Measurements from ENCODE around the gene CEP55.
"Not testable (repeated sequence)": the region's sequence is repeated elsewhere in the genome, so short reads cannot be mapped to it uniquely, and the experiment has no call there.

The CEP55 gene

DNA sequence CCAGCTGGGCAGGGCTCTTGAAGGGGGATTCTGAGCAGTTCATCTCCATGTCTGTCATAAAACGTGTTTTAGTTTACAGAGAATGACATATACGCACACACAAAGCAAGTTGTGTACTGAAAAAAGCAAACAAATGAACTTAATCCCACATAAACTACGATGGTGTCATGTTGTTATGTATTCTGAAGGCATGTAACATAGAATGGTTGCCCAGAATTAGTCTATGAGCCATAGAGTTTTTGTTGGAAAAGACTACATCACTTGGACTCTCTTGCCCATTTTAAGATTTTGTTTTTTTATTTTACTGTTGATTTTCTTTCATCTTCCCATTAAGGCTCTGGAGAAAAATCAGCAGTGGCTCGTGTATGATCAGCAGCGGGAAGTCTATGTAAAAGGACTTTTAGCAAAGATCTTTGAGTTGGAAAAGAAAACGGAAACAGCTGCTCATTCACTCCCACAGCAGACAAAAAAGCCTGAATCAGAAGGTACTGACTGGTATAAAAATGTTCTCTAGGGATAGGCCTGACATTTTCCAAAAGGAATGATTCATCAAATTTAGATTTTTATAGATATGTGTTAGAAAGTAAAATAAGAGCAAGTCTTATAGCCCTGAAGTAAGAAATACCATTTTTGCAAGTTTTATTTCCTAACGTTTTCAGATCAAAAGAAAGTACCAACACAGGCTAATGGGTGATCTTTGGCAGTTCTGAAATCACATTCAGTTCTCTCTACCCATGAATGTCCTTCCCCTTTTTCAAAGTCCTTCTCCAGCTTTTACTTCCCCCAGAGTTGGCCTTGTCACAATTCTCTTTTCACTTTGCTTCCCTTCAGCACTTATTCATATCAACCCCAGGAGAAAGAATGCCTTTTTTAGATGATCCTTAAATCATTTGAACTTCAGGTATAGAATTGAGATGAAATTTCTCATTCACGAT, 18.9 kb downstream of the CEP55 start:
- Histone ChIP-seq H3K4me3 (ENCODE audit: low read length) (no peak overlapping the region), H3K9me3 (ENCODE audit: control insufficient read depth, low read depth, low read length) (no peaks in the 10 kb centered on the region), H3K4me1 (ENCODE audit: control insufficient read depth, low read depth, low read length) (no peaks in the 10 kb centered on the region), H3K36me3 (ENCODE audit: control insufficient read depth, low read depth, low read length) (peaks cover 50% of the 10 kb centered on the region), H3K9ac (ENCODE audit: low read length) (no peak overlapping the region), H3K27me3 (ENCODE audit: control insufficient read depth, insufficient read depth, low read length) (no peaks in the 10 kb centered on the region), H3K27ac (ENCODE audit: low read length) (no peak overlapping the region)

DNA sequence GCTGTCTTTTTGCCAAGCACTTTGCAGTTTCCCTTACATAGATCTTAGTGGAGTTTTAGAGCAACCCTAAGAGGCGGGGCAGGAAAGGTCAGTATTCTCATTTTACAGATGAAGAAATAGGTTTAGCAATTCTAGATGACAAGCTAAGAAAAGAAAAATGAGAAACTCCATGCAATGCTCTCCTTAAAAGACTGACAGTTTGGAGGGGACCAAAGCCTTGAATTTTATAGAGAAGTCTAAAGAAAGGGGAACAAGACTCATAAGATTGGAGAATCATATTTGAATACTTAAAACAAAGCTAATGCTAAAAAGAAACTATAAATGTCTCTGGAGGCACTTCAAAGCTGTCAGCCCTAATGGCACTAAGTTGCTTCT, 19.6 kb downstream of the CEP55 start:
- Histone ChIP-seq H3K36me3 (ENCODE audit: control insufficient read depth, low read depth, low read length) (peaks cover 53% of the 10 kb centered on the region), H3K27ac (ENCODE audit: low read length) (no peak overlapping the region), H3K9me3 (ENCODE audit: control insufficient read depth, low read depth, low read length) (peaks cover 3% of the 10 kb centered on the region), H3K9ac (ENCODE audit: low read length) (no peak overlapping the region), H3K4me3 (ENCODE audit: low read length) (no peak overlapping the region), H3K4me1 (ENCODE audit: control insufficient read depth, low read depth, low read length) (no peaks in the 10 kb centered on the region), H3K27me3 (ENCODE audit: control insufficient read depth, insufficient read depth, low read length) (no peaks in the 10 kb centered on the region)

DNA sequence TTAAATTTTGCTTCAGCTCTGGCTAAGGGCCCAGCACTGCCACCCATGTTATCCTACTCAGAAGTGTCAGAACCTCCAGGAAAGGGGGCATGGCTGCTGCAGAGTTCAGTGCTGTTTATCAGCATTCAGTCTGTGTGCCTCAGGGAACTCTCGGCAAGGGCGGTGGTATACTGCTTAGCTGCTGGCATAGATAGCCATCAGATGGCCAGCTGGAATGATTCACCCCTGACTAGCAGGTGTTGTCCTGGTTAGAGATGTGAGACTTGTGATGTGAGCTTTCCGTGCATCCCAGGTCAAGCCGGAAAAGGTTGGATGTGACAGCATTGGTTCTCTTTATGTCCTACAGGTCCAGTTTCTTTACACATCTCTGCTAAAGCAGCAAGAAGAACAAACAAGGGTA, 22.1 kb downstream of the CEP55 start:
- peaks cover 5% of the 10 kb centered on the region for H3K9me3 ChIP-seq (ENCODE audit: control insufficient read depth, low read depth, low read length)
- no peak overlapping the region for H3K9ac ChIP-seq (ENCODE audit: low read length)
- no peaks in the 10 kb centered on the region for H3K27me3 ChIP-seq (ENCODE audit: control insufficient read depth, insufficient read depth, low read length)
- no peaks in the 10 kb centered on the region for H3K4me1 ChIP-seq (ENCODE audit: control insufficient read depth, low read depth, low read length)
- H3K27ac ChIP-seq (ENCODE audit: low read length) = no peak overlapping the region
- H3K36me3 ChIP-seq (ENCODE audit: control insufficient read depth, low read depth, low read length) = peaks cover 55% of the 10 kb centered on the region
- H3K4me3 ChIP-seq (ENCODE audit: low read length) = no peak overlapping the region

DNA sequence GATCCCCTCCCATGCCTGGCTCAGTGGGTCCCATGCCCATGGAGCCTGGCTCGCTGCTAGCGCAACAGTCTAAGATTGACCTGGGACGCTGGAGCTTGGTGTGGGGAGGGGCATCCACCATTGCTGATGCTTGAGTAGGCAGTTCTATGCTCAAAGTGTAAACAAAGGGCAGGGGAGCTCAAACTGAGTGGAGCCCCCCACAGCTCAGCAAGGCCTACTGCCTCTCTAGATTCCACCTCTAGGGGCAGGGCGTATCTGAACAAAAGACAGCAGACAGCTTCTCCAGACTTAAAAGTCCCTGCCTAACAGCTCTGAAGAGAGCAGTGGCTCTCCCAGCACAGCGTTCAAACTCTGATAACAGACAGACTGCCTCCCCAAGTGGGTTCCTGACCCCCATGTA, 38.9 kb downstream of the CEP55 start:
- H3K4me1 ChIP-seq (ENCODE audit: control insufficient read depth, low read depth, low read length) = no peaks in the 10 kb centered on the region
- H3K4me3 ChIP-seq (ENCODE audit: low read length) = no peak overlapping the region
- no peaks in the 10 kb centered on the region for H3K27me3 ChIP-seq (ENCODE audit: control insufficient read depth, insufficient read depth, low read length)
- no peak overlapping the region for H3K27ac ChIP-seq (ENCODE audit: low read length)
- H3K36me3 ChIP-seq (ENCODE audit: control insufficient read depth, low read depth, low read length) = no peaks in the 10 kb centered on the region
- H3K9me3 ChIP-seq (ENCODE audit: control insufficient read depth, low read depth, low read length) = no peaks in the 10 kb centered on the region
- H3K9ac ChIP-seq (ENCODE audit: low read length) = no peak overlapping the region

DNA sequence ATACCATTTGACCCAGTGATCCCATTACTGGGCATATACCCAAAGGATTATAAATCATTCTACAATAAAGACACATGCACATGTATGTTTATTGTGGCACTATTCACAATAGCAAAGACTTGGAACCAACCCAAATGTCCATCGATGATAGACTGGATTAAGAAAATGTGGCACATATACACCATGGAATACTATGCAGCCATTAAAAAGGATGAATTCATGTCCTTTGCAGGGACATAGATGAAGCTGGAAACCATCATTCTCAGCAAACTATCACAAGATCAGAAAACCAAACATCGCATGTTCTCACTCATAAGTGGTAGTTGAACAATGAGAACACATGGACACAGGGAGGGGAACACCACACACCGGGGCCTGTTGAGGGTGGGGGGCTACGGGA, 44.5 kb downstream of the CEP55 start:
- H3K36me3 ChIP-seq (ENCODE audit: control insufficient read depth, low read depth, low read length); H3K4me1 ChIP-seq (ENCODE audit: control insufficient read depth, low read depth, low read length); H3K4me3 ChIP-seq (ENCODE audit: low read length); H3K9me3 ChIP-seq (ENCODE audit: control insufficient read depth, low read depth, low read length); H3K27ac ChIP-seq (ENCODE audit: low read length); H3K9ac ChIP-seq (ENCODE audit: low read length): not testable (repeated sequence)
- peaks cover 10% of the 10 kb centered on the region for H3K27me3 ChIP-seq (ENCODE audit: control insufficient read depth, insufficient read depth, low read length)

DNA sequence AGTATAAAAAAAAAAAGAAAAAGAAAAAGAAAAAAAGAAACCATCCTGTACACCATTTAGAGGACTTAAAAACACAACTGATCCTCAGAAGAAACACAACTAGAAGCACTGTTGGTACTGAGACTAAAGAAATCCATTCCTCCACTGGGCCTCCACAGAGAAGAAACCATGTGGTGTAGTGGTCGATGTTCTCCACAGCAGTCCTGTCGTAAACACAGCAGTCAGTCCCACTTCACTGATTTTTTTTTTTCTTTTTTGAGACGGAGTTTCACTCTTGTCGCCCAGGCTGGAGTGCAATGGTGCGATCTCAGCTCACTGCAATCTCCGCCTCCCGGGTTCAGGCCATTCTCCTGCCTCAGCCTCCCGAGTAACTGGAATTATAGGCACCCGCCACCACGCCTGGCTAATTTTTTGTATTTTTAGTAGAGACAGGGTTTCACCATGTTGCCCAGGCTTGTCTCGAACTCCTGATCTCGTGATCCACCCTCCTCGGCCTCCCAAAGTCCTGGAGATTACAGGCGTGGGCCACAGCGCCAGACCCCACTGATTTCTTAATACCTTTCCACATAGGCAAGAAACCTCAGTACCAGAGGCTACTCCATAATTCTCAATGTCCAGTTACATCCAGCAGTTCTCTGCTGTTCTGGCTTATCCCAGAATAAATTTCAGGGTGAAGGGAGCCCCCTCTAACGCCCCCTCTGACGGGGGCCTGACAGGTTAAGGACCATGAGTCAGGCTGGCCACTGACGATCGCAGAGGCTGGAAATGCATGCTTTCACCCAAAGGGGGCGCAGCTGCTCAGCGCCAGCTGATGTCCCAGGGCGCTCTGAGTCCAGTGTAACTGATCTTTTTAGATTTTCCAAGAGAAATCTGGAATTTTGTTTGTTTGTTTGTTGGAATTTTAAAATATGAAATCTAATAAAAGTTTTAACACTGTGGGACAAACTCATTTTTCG, 45.3 kb downstream of the CEP55 start:
- no peak overlapping the region for H3K4me3 ChIP-seq (ENCODE audit: low read length)
- H3K9ac ChIP-seq (ENCODE audit: low read length) = no peak overlapping the region

DNA sequence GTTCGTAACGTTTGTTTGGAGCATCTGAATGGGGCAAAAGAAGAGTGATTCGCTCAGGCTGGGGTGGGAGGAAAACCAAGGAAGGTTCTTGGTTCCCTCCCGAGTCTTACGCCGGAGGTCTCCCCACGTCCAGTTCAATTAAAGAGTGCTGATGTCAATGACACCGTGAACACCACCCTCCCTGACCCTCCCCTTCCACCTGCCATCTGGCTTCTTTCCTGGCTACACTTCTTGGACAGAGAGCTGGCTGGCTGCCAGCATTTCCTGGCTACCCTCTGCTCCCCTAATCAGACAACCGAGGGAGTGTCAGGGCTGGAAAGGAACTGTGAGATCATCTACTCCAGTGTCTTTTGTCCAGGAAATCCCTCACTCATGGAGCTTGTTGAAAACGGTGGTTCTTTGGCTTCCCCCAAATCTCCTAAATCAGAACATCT, 46.0 kb downstream of the CEP55 start:
- Histone ChIP-seq H3K36me3 (ENCODE audit: control insufficient read depth, low read depth, low read length) (no peaks in the 10 kb centered on the region), H3K27me3 (ENCODE audit: control insufficient read depth, insufficient read depth, low read length) (peaks cover 10% of the 10 kb centered on the region), H3K4me3 (ENCODE audit: low read length) (no peak overlapping the region), H3K27ac (ENCODE audit: low read length) (no peak overlapping the region), H3K9me3 (ENCODE audit: control insufficient read depth, low read depth, low read length) (no peaks in the 10 kb centered on the region), H3K4me1 (ENCODE audit: control insufficient read depth, low read depth, low read length) (no peaks in the 10 kb centered on the region), H3K9ac (ENCODE audit: low read length) (no peak overlapping the region)

More for the DNA sequence above, 45.3 kb downstream of the CEP55 start:
- Histone ChIP-seq H3K27me3 (ENCODE audit: control insufficient read depth, insufficient read depth, low read length) (peaks cover 10% of the 10 kb centered on the region), H3K4me1 (ENCODE audit: control insufficient read depth, low read depth, low read length) (no peaks in the 10 kb centered on the region), H3K36me3 (ENCODE audit: control insufficient read depth, low read depth, low read length) (no peaks in the 10 kb centered on the region), H3K27ac (ENCODE audit: low read length) (no peak overlapping the region), H3K9me3 (ENCODE audit: control insufficient read depth, low read depth, low read length) (no peaks in the 10 kb centered on the region)

DNA sequence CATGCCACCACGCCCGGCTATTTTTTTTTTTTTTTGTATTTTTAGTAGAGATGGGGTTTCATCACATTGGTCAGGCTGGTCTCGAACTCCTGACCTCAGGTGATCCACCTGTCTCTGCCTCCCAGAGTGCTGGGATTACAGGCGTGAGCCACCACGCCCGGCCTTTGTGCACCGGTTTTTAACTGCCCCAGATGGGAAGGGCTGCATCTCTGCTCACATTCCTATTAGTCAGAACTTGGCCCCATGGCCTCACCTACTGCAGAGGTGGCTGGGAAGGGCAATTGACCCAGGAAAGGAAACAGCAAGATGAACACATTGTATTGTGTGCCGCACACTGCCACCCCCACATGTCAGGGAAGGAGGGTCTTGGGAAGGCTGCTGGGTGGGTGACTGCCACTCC, 50.6 kb downstream of the CEP55 start:
- H3K27ac ChIP-seq (ENCODE audit: low read length); H3K4me3 ChIP-seq (ENCODE audit: low read length); H3K4me1 ChIP-seq (ENCODE audit: control insufficient read depth, low read depth, low read length); H3K9ac ChIP-seq (ENCODE audit: low read length); H3K36me3 ChIP-seq (ENCODE audit: control insufficient read depth, low read depth, low read length); H3K9me3 ChIP-seq (ENCODE audit: control insufficient read depth, low read depth, low read length): not testable (repeated sequence)
- H3K27me3 ChIP-seq (ENCODE audit: control insufficient read depth, insufficient read depth, low read length) = peaks cover 10% of the 10 kb centered on the region

DNA sequence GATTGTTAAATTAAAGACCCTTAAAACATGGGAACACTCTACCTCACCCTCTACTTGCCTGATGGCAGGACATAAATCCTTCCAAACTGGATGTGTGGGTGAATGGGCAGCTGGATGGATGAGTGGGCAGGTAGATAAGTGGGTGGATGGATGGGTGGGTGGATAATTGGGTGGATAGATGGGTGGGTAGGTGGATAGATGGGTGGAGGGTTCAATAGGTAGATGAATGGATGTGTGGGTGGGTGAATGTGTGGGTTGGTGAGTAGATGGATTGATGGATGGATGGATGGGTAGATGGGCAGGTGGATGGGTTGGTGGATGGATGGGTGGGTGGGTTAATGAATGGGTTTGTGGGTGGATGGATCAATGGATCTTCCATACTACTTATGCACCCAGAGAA, 51.1 kb downstream of the CEP55 start:
- H3K9me3 ChIP-seq (ENCODE audit: control insufficient read depth, low read depth, low read length) = no peaks in the 10 kb centered on the region
- H3K4me1 ChIP-seq (ENCODE audit: control insufficient read depth, low read depth, low read length) = no peaks in the 10 kb centered on the region
- H3K27ac ChIP-seq (ENCODE audit: low read length) = no peak overlapping the region
- H3K4me3 ChIP-seq (ENCODE audit: low read length) = no peak overlapping the region
- H3K27me3 ChIP-seq (ENCODE audit: control insufficient read depth, insufficient read depth, low read length) = peaks cover 7% of the 10 kb centered on the region
- no peaks in the 10 kb centered on the region for H3K36me3 ChIP-seq (ENCODE audit: control insufficient read depth, low read depth, low read length)
- H3K9ac ChIP-seq (ENCODE audit: low read length) = no peak overlapping the region

DNA sequence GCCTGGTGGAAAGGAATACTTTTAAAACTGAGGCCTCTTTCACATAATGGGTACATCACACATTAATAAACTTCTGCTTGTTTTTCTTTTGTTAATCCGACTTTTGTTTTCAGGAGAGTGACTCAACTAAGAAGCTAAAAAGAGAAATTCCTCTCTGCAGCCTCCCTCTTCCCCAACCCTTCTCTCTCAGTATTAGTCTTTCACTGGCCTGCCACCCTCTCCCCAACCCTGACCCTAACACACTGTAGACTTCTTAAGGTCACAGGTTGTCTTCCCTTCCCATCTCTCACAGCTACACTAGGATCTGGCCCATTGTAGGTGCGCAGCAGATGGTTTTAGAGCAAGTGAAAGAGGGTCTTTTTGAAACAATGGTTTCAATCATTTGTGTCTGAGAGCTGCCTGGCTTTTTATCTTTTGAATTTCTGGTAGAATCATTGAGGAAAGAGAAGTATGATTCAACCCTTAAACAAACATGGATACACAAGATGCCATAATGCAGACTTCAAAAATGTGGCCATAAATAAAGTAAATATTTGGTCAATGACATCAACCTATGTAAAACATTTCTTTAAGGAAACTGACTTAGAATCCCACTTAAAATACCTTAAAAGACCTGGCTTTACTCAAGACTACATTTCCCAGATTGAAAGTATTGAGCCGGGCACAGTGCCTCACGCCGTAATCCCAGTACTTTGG, 52.1 kb downstream of the CEP55 start:
- H3K27ac ChIP-seq (ENCODE audit: low read length) = no peak overlapping the region

DNA sequence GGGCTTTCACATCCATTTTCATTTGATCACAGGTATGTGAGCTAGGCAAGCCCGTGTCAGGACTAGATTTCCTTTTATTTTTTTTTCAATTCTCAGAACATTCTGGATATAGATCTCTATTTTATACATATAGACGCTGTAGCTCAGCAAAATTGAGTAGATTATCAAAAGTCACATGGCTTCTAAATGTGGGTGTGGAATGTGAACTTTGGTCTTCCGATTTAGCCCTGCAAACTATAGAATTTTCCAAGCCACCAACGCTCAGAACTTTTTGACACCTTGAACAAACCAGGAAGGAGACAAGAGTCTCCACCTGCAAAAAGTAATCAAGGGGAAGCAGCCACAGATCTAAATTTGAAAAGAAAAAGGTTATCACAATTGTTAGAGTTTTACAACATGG, 54.2 kb downstream of the CEP55 start:
- H3K36me3 ChIP-seq (ENCODE audit: control insufficient read depth, low read depth, low read length) = no peaks in the 10 kb centered on the region
- H3K27ac ChIP-seq (ENCODE audit: low read length) = no peak overlapping the region
- H3K9ac ChIP-seq (ENCODE audit: low read length) = no peak overlapping the region
- peaks cover 3% of the 10 kb centered on the region for H3K4me1 ChIP-seq (ENCODE audit: control insufficient read depth, low read depth, low read length)
- H3K9me3 ChIP-seq (ENCODE audit: control insufficient read depth, low read depth, low read length) = no peaks in the 10 kb centered on the region
- no peaks in the 10 kb centered on the region for H3K27me3 ChIP-seq (ENCODE audit: control insufficient read depth, insufficient read depth, low read length)
- no peak overlapping the region for H3K4me3 ChIP-seq (ENCODE audit: low read length)

More for the DNA sequence above, 52.1 kb downstream of the CEP55 start:
- H3K9me3 ChIP-seq (ENCODE audit: control insufficient read depth, low read depth, low read length) = no peaks in the 10 kb centered on the region
- H3K4me1 ChIP-seq (ENCODE audit: control insufficient read depth, low read depth, low read length) = no peaks in the 10 kb centered on the region
- H3K36me3 ChIP-seq (ENCODE audit: control insufficient read depth, low read depth, low read length) = no peaks in the 10 kb centered on the region
- no peak overlapping the region for H3K9ac ChIP-seq (ENCODE audit: low read length)
- H3K27me3 ChIP-seq (ENCODE audit: control insufficient read depth, insufficient read depth, low read length) = no peaks in the 10 kb centered on the region
- no peak overlapping the region for H3K4me3 ChIP-seq (ENCODE audit: low read length)

All from iPS-18a (cell line).